Measurements from ENCODE around the gene IRX3. TPM values are rescaled to one million over a fixed set of nuclear protein-coding genes. Genes with fewer than 3 reads are reported as not detected.

IRX3 gene
- total RNA-seq, 1 donor from 2014 or later: 13.0 TPM

DNA sequence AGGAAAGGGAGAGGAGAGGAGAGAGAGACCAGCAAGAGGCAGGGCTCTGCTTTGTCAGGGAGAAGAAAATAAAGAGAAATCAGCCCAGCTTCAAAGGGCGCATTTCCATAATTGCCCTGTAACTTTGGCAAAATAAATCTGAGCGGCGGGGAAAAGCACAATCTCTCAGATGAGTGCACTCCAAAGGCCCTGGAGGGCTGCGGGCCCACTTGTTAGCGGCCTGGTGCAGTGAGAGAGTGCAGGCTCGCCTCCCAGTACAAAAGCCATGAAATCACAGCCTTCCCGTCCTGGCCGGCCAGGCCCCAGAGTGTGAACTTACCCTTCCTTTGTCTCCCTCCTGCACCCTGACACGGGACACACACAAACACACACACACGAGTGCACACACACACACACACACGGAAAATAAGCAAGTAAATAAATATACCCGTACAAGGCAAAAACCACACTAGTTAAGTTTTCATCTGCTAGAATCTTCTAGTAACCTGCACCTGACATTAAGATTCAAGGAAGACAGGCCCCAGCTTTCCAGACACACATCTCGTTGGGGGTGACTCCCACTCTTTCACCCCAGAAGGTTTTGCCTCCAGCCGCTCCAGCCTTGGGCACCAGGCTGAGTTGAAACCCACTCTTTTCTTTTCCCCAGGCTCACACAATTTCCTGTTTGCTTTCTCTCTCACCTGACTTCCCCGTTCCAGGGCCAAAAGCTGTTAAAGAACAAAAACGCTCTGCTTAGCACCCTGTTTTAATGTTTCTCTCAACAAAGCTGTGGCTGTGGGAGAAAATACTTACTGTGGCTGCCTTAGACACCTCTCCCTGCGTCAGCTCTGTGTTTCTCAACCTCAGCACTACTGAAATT lies 8.5 kb downstream of the IRX3 start:
- Mint-ChIP-seq H3K9me3 (ENCODE audit: unreplicated experiment) (peaks cover 10% of the 10 kb centered on the region), H3K4me1 (ENCODE audit: low read depth, unreplicated experiment) (peaks cover 9% of the 10 kb centered on the region), H3K4me3 (ENCODE audit: unreplicated experiment) (no peak overlapping the region), H3K27ac (ENCODE audit: unreplicated experiment) (no peak overlapping the region), H3K36me3 (ENCODE audit: unreplicated experiment) (peaks cover 4% of the 10 kb centered on the region), H3K27me3 (ENCODE audit: unreplicated experiment) (peaks cover 26% of the 10 kb centered on the region)
- DNase-seq: peak; percentile 25
- TF ChIP-seq CTCF (IDR thresholded peaks at IDR 0.05; ENCODE audit: partially characterized antibody, unreplicated experiment): no peak

DNA sequence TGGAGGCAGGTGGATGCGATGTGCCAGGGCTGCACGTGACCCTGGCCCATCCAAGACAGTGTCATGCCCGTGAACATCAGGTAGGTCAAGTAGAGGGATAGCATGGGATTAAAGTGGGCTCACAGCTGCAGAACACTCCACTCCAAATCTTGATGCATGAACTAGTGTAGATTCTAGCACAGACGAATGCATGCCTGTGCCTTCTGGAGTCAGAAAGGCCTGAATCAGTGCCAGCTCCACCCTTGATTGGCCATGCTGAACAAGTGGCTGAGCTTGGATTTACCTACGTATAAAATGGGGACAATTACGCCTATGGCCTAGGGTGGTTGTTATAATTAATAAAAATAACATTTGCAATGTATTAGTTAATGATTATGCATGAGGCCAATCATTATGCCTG lies 10.6 kb downstream of the IRX3 start:
- H3K27me3 Mint-ChIP-seq (ENCODE audit: unreplicated experiment): peaks cover 14% of the 10 kb centered on the region
- no peak for DNase-seq
- no peak overlapping the region for H3K27ac Mint-ChIP-seq (ENCODE audit: unreplicated experiment)

DNA sequence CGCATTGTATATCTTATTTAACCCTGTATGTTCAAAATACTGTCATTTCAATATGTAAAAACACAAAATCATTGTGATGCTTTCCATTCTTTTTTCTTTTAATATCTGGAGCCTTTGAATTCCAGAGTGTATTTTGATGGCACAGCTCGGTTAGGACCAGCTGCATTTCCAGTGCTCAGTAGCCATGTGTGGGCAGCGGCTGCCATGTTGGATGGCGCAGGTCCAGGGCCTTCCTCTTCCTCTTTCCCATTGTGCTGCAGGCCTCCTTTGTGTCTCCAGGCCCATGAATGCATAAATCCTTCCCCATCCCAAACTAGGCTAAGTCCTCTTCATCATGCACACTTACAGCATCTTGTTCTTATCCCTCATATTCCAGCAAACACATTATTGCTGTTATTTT lies 13.0 kb downstream of the IRX3 start:
- no peaks in the 10 kb centered on the region for H3K9me3 Mint-ChIP-seq (ENCODE audit: unreplicated experiment)
- DNase-seq: no peak
- peaks cover 6% of the 10 kb centered on the region for H3K27me3 Mint-ChIP-seq (ENCODE audit: unreplicated experiment)
- peaks cover 4% of the 10 kb centered on the region for H3K4me1 Mint-ChIP-seq (ENCODE audit: low read depth, unreplicated experiment)
- no peak overlapping the region for H3K4me3 Mint-ChIP-seq (ENCODE audit: unreplicated experiment)
- no peak overlapping the region for H3K27ac Mint-ChIP-seq (ENCODE audit: unreplicated experiment)
- no peak for TF ChIP-seq CTCF (IDR thresholded peaks at IDR 0.05; ENCODE audit: partially characterized antibody, unreplicated experiment)
- H3K36me3 Mint-ChIP-seq (ENCODE audit: unreplicated experiment): no peaks in the 10 kb centered on the region

More for the DNA sequence above, 10.6 kb downstream of the IRX3 start:
- peaks cover 5% of the 10 kb centered on the region for H3K4me1 Mint-ChIP-seq (ENCODE audit: low read depth, unreplicated experiment)
- H3K36me3 Mint-ChIP-seq (ENCODE audit: unreplicated experiment): peaks cover 4% of the 10 kb centered on the region
- TF ChIP-seq CTCF (IDR thresholded peaks at IDR 0.05; ENCODE audit: partially characterized antibody, unreplicated experiment): no peak
- peaks cover 6% of the 10 kb centered on the region for H3K9me3 Mint-ChIP-seq (ENCODE audit: unreplicated experiment)
- H3K4me3 Mint-ChIP-seq (ENCODE audit: unreplicated experiment): no peak overlapping the region

DNA sequence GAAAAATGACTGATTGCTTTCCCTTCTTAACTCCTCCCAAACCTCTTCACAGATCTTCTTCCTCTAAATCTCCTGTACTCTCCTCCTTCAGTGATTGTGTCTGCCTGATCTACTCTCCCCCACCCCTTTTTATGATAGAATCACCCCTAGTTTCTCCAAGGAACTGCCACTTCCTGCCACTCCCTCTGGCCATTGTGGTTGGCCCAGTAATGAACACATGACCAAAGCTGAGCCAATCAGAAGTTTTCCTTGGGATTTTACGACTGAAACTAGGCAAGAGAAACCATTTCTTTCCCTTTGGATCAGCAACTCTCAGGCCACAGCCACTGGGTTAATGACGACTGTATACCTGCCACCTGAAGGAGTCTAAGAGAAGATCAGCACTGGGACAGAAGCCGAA lies 15.9 kb downstream of the IRX3 start:
- Mint-ChIP-seq H3K4me1 (ENCODE audit: low read depth, unreplicated experiment) (peaks cover 4% of the 10 kb centered on the region), H3K9me3 (ENCODE audit: unreplicated experiment) (no peaks in the 10 kb centered on the region), H3K27ac (ENCODE audit: unreplicated experiment) (no peak overlapping the region), H3K36me3 (ENCODE audit: unreplicated experiment) (no peaks in the 10 kb centered on the region), H3K27me3 (ENCODE audit: unreplicated experiment) (peaks cover 4% of the 10 kb centered on the region), H3K4me3 (ENCODE audit: unreplicated experiment) (no peak overlapping the region)
- DNase-seq: no peak
- TF ChIP-seq CTCF (IDR thresholded peaks at IDR 0.05; ENCODE audit: partially characterized antibody, unreplicated experiment): no peak

GRCh38 chr16:54269461-54269860 lies 17.1 kb downstream of the IRX3 start:
- H3K9me3 Mint-ChIP-seq (ENCODE audit: unreplicated experiment): no peaks in the 10 kb centered on the region
- peaks cover 4% of the 10 kb centered on the region for H3K4me1 Mint-ChIP-seq (ENCODE audit: low read depth, unreplicated experiment)
- peaks cover 1% of the 10 kb centered on the region for H3K27me3 Mint-ChIP-seq (ENCODE audit: unreplicated experiment)
- no peak for TF ChIP-seq CTCF (IDR thresholded peaks at IDR 0.05; ENCODE audit: partially characterized antibody, unreplicated experiment)
- no peak for DNase-seq
- H3K36me3 Mint-ChIP-seq (ENCODE audit: unreplicated experiment): no peaks in the 10 kb centered on the region
- H3K27ac Mint-ChIP-seq (ENCODE audit: unreplicated experiment): no peak overlapping the region
- no peak overlapping the region for H3K4me3 Mint-ChIP-seq (ENCODE audit: unreplicated experiment)

All from glutamatergic neuron (in vitro differentiated cells).